Common myeloid progenitor, CD34-positive (primary cell): ENCODE data around the gene CAVIN1.
A peak's percentile ranks its signal among the peaks of the same experiment; 100 is the strongest.
"Not testable (repeated sequence)": the region's sequence is repeated elsewhere in the genome, so short reads cannot be mapped to it uniquely, and the experiment has no call there.

Source experiments
- CTCF ChIA-PET: fragments of 350-600 bp; sonication (Branson Sonifier 250); formaldehyde crosslinking; loops from one replicate; lab custom pipeline; 2021; ENCODE audit warnings: antibody characterized with exemption; lab: Charles Lee
- POLR2A ChIA-PET: fragments of 350-600 bp; sonication (Branson Sonifier 250); formaldehyde crosslinking; loops from one replicate; lab custom pipeline; 2021; ENCODE audit warnings: antibody characterized with exemption; lab: Charles Lee
- DNase-seq, 3 donors: peaks; one replicate each; pipeline versions ENCODE4 v3.0.0 to v3.0.0-alpha.2; 2013
- H3K27ac ChIP-seq, 2 experiments: 1 replicate in 1 of 2; 2 replicates in 1 of 2; pipeline ENCODE4 v1.7.0; 2013; ENCODE audit warnings: inconsistent platforms in 2 of 2, low read length in 2 of 2, mild to moderate bottlenecking in 2 of 2, low read depth in 1 of 2, moderate library complexity in 1 of 2; ENCODE audit not compliant: severe bottlenecking in 2 of 2, insufficient read depth in 1 of 2, poor library complexity in 1 of 2
- H3K27me3 ChIP-seq, 5 experiments: replicated peaks in 2 of 5; 1 replicate in 3 of 5; 2 replicates in 2 of 5; pipeline versions ENCODE4 v1.6.1 to v1.7.0; 2013; ENCODE audit warnings: low read length in 4 of 5, mild to moderate bottlenecking in 2 of 5, moderate library complexity in 2 of 5, inconsistent platforms in 1 of 5; ENCODE audit not compliant: insufficient read depth in 5 of 5, control insufficient read depth in 4 of 5
- H3K36me3 ChIP-seq, 4 experiments: 1 replicate in 2 of 4; 2 replicates in 2 of 4; pipeline versions ENCODE4 v1.6.1 to v1.7.0; 2013; ENCODE audit warnings: low read length in 3 of 4, control low read depth in 1 of 4, mild to moderate bottlenecking in 1 of 4; ENCODE audit not compliant: control insufficient read depth in 4 of 4, insufficient read depth in 4 of 4
- H3K4me1 ChIP-seq, 4 experiments: 1 replicate in 3 of 4; 2 replicates in 1 of 4; pipeline versions ENCODE4 v1.6.1 to v1.7.1; 2013; ENCODE audit warnings: low read length in 3 of 4, mild to moderate bottlenecking in 3 of 4, control low read depth in 1 of 4, inconsistent platforms in 1 of 4, moderate library complexity in 1 of 4; ENCODE audit not compliant: control insufficient read depth in 4 of 4, insufficient read depth in 4 of 4; ENCODE audit errors: control extremely low read depth in 1 of 4
- H3K4me3 ChIP-seq, 7 experiments: 1 replicate in 4 of 7; 2 replicates in 3 of 7; pipeline versions ENCODE4 v1.5.1 to v1.7.0; 2013; ENCODE audit warnings: mild to moderate bottlenecking in 7 of 7, low read length in 6 of 7, moderate library complexity in 6 of 7, inconsistent platforms in 2 of 7, low read depth in 2 of 7, control low read depth in 1 of 7; ENCODE audit not compliant: insufficient read depth in 4 of 7, control insufficient read depth in 1 of 7; ENCODE audit errors: extremely low read depth in 1 of 7
- H3K9me3 ChIP-seq, 5 experiments: 1 replicate in 4 of 5; 2 replicates in 1 of 5; pipeline versions ENCODE4 v1.6.1 to v1.7.1; 2013; ENCODE audit warnings: low read length in 4 of 5, mild to moderate bottlenecking in 2 of 5, inconsistent platforms in 1 of 5, low read depth in 1 of 5, moderate library complexity in 1 of 5; ENCODE audit not compliant: control insufficient read depth in 4 of 5, insufficient read depth in 2 of 5; ENCODE audit errors: control extremely low read depth in 1 of 5
- WGBS: methylation state at CpG from one replicate; pipeline ENCODE4 v1.1.5; 2013; ENCODE audit not compliant: insufficient coverage; 5-methylcytosine and 5-hydroxymethylcytosine counted together

Gene CAVIN1

GRCh38 chr17:42449838-42450237 is 26.8 kb upstream of the CAVIN1 start:
- H3K27ac ChIP-seq, H3K9me3 ChIP-seq, H3K4me3 ChIP-seq, H3K27me3 ChIP-seq, H3K36me3 ChIP-seq, POLR2A ChIA-PET, DNase-seq, CTCF ChIA-PET: not testable (repeated sequence)
- H3K4me1 ChIP-seq, result peaks cover 9 to 27% (median 22%) of the 10 kb centered on the region in 4 experiments
- WGBS, result no CpG with 5 or more reads among the region's 2 CpGs

DNA sequence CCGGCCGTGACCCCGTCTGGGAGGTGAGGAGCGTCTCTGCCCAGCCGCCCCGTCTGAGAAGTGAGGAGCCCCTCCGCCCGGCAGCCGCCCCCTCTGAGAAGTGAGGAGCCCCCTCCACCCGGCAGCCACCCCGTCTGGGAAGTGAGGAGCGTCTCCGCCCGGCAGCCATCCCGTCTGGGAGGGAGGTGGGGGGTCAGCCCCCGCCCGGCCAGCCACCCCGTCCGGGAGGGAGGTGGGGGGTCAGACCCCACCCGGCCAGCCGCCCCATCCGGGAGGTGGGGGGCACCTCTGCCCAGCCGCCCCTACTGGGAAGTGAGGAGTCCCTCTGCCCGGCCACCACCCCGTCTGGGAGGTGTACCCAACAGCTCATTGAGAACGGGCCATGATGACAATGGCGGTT is 26.1 kb upstream of the CAVIN1 start:
- WGBS, result 95% methylated on average over 6 of the region's 27 CpGs

DNA sequence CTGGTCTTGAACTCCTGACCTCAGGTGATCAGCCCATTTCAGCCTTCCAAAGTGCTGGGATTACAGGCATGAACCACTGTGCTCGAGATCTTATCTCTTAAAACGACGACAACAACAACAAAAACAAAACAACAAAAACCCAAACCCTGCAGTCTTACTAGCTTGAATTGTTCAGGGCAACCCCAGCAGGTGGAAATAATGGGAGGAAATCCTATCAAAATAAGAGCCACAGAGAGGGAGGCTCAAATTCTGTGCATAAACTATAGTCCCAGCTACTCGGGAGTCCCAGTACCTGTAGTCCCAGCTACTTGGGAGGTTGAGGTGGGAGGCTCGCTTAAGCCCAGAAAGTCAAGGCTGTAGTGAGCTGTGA is 19.1 kb upstream of the CAVIN1 start:
- Histone ChIP-seq H3K27ac (no peak overlapping the region), H3K36me3 (no peaks in the 10 kb centered on the region), H3K4me3 (no peak overlapping the region), H3K27me3 (no peaks in the 10 kb centered on the region), H3K4me1 (peaks cover 0 to 18% (median 4%) of the 10 kb centered on the region in 4 experiments), H3K9me3 (no peaks in the 10 kb centered on the region)
- no peak for DNase-seq
- ChIA-PET POLR2A (no interaction called here), CTCF (interaction anchor here (0.8 to 6.0 kb wide), 10 partner anchors 11 to 85 kb away, joined by 3 to 40 read pairs (median 6); partner anchors contain the start of gene CAVIN1)
- no CpG with 5 or more reads among the region's 5 CpGs for WGBS

More for the DNA sequence above, 26.1 kb upstream of the CAVIN1 start:
- H3K27ac ChIP-seq, H3K9me3 ChIP-seq, H3K27me3 ChIP-seq, H3K4me3 ChIP-seq, H3K36me3 ChIP-seq, POLR2A ChIA-PET, CTCF ChIA-PET, DNase-seq: not testable (repeated sequence)
- H3K4me1 ChIP-seq, result peaks cover 8 to 20% (median 16%) of the 10 kb centered on the region in 4 experiments

- H3K4me1 ChIP-seq, result peaks cover 0 to 18% (median 4%) of the 10 kb centered on the region in 4 experiments
- WGBS, result 86% methylated on average over 5 of the region's 7 CpGs
- POLR2A ChIA-PET, result no interaction called here
These were observed 18.5 kb upstream of the CAVIN1 start for GRCh38 chr17:42441371-42442195.

DNA sequence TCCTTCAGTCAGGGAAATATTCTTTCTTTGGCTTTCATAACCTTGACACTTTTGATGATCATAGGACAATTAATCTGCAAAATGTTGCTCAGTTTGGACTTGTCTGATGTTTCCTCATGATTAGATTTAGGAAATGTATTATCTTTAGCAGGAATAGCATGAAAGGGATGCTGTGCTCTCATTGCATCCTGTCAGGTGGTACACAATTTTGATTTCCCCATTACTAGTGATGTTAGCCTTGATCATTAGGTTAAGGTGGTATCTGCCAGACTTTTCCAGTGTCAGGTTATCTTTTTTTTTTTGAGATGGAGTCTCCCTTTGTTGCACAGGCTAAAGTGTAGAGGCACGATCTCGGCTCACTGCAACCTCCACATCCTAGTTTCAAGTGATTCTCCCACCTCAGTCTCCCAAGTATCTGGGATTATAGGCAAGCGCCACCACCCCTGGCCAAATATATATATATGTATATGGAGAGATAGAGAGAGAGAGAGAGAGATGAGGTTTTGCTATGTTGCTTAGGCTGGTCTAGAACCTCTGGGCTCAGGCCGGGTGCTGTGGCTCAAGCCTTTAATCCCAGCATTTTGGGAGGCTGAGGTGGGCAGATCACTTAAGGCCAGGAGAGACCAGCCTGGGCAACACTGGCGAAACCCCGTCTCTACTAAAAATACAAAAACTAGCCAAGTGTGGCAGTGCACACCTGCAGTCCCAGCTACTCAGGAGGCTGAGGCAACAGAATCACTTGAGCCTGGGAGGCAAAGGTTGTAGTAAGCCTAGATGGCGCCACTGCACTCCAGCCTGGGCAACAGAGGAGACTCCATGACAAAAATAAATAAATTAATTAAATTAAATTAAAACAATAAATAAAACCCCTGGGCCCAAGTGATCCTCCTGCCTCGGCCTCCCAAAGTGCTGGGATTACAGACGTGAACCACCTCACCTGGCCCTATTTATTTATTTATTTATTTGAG is 15.8 kb upstream of the CAVIN1 start:
- CTCF ChIA-PET, result interaction anchor here (0.6 to 6.0 kb wide), 12 partner anchors 7 to 74 kb away, joined by 3 to 40 read pairs (median 4); partner anchors contain the start of gene CAVIN1
- POLR2A ChIA-PET, result no interaction called here
- H3K27me3 ChIP-seq, result no peaks in the 10 kb centered on the region
- WGBS, result 67% methylated on average over 2 of the region's 9 CpGs
- H3K36me3 ChIP-seq, result no peaks in the 10 kb centered on the region
- DNase-seq, result peak in 2 of 3 donors; percentile 62 to 64
- H3K4me3 ChIP-seq, result no peak overlapping the region
- no peaks in the 10 kb centered on the region for H3K9me3 ChIP-seq
- no peak overlapping the region for H3K27ac ChIP-seq
- peaks cover 0 to 18% (median 4%) of the 10 kb centered on the region in 4 experiments for H3K4me1 ChIP-seq

More at GRCh38 chr17:42441371-42442195, 18.5 kb upstream of the CAVIN1 start:
- CTCF ChIA-PET, result interaction anchor here (0.7 to 6.0 kb wide), 16 partner anchors 10 to 111 kb away, joined by 3 to 40 read pairs (median 4); partner anchors contain the start of gene CAVIN1
- Histone ChIP-seq H3K27me3 (no peaks in the 10 kb centered on the region), H3K27ac (no peak overlapping the region), H3K4me3 (no peak overlapping the region), H3K36me3 (no peaks in the 10 kb centered on the region), H3K9me3 (no peaks in the 10 kb centered on the region)
- DNase-seq, result no peak

- CTCF ChIA-PET, result interaction anchor here (1.2 to 2.4 kb wide), 8 partner anchors 9 to 81 kb away, joined by 3 to 7 read pairs (median 4); partner anchors contain the start of gene CAVIN1
- POLR2A ChIA-PET, result no interaction called here
- no peaks in the 10 kb centered on the region for H3K36me3 ChIP-seq
- 86% methylated on average over 2 of the region's 6 CpGs for WGBS
- H3K4me3 ChIP-seq, result no peak overlapping the region
- peaks cover 0 to 8% (median under 1%) of the 10 kb centered on the region in 4 experiments for H3K4me1 ChIP-seq
- H3K9me3 ChIP-seq, result no peaks in the 10 kb centered on the region
- H3K27ac ChIP-seq, result no peak overlapping the region
- no peaks in the 10 kb centered on the region for H3K27me3 ChIP-seq
- DNase-seq, result no peak
These were observed 13.3 kb upstream of the CAVIN1 start for GRCh38 chr17:42436391-42436790.
